H1 (cell line): Measurements from ENCODE around the gene PDE6B.

Source experiments
- EZH2 ChIP-seq: fragments of 200-600 bp; sonication (generic); IDR thresholded peaks from 2 replicates; pipeline ENCODE4 v1.7.1; 2012; ENCODE audit warnings: low read depth, mild to moderate bottlenecking, moderate library complexity, low read length, inconsistent platforms; ENCODE audit not compliant: severe bottlenecking
- POLR2AphosphoS5 ChIP-seq: IDR thresholded peaks from 2 replicates; pipeline ENCODE4 v1.6.1; 2011; ENCODE audit warnings: low read depth, low read length
- TF ChIP-seq, protein P1 (sequence below): IDR thresholded peaks from 2 replicates; pipeline ENCODE4 v1.6.1; 2011; ENCODE audit warnings: low read length, improper control_type of control experiment

DNA sequence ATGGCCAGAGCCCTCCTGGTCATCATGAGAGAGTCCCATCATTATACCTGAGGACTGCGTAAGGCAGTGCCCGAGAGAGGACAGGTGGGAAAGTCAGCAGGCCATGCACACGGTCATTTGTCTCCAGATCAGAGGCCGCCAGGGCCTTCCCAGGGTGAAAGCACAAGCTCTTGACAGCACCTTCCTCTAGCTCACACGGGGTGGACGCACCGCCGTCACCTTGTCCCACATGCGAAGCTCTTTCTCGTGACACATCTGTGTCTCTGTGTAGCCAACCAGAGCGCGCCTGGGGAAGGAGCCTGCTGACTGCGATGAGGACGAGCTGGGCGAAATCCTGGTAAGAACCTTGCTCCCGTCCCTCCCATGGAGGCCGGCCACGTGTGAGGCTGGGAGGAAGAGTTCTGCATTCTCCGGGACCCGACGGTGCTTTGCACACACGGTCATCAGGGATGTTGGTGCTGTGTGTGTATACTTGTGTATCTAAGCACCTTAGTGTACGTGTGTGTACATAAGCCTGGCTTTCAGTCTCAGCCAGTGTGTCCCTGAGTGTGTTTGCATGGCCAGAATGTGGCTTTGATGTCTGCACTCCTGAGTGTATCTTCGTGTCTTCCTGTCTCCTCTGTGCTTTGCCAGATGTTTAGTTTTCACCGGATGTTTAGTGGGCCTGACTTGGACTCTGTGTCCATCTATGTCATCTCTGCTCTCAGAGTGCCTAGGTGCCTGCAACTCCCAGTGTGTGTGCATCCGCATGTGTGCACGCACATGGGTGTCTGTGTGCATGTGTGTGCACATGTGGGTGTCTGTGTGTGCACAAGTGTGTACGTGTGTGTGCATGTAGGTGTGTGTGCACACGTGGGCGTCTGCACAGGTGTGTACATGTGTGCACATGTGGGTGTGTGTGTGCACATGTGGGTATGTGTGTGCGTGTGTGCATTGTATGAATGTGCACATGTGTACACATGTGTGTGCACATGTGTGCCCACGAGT, 33.6 kb downstream of the PDE6B start:
- TF ChIP-seq EZH2 (no peak), POLR2AphosphoS5 (no peak)
- TF ChIP-seq, protein P1, sequence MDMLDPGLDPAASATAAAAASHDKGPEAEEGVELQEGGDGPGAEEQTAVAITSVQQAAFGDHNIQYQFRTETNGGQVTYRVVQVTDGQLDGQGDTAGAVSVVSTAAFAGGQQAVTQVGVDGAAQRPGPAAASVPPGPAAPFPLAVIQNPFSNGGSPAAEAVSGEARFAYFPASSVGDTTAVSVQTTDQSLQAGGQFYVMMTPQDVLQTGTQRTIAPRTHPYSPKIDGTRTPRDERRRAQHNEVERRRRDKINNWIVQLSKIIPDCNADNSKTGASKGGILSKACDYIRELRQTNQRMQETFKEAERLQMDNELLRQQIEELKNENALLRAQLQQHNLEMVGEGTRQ, result no peak
